GM18505 (cell line): ENCODE data around the gene GRK2.

Source experiments
- ATAC-seq: cut with Tn5 transposase; IDR thresholded peaks from one replicate; pipeline ENCODE4 v1.9.1; 2021; ENCODE audit not compliant: unreplicated experiment
- POLR2A ChIP-seq: IDR thresholded peaks from 4 replicates; pipeline ENCODE4 v1.6.1; 2011; ENCODE audit warnings: borderline replicate concordance; ENCODE audit not compliant: insufficient read depth, insufficient read length; ENCODE audit errors: extremely low read depth

The GRK2 gene

DNA sequence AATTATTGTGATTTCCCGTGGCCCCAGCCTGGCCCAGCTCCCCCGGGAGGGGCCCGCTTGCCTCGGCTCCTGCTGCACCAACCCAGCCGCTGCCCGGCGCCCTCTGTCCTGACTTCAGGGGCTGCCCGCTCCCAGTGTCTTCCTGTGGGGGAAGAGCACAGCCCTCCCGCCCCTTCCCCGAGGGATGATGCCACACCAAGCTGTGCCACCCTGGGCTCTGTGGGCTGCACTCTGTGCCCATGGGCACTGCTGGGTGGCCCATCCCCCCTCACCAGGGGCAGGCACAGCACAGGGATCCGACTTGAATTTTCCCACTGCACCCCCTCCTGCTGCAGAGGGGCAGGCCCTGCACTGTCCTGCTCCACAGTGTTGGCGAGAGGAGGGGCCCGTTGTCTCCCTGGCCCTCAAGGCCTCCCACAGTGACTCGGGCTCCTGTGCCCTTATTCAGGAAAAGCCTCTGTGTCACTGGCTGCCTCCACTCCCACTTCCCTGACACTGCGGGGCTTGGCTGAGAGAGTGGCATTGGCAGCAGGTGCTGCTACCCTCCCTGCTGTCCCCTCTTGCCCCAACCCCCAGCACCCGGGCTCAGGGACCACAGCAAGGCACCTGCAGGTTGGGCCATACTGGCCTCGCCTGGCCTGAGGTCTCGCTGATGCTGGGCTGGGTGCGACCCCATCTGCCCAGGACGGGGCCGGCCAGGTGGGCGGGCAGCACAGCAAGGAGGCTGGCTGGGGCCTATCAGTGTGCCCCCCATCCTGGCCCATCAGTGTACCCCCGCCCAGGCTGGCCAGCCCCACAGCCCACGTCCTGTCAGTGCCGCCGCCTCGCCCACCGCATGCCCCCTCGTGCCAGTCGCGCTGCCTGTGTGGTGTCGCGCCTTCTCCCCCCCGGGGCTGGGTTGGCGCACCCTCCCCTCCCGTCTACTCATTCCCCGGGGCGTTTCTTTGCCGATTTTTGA, 19.5 kb downstream of the GRK2 start:
- TF ChIP-seq POLR2A, result no peak
- no peak for ATAC-seq

DNA sequence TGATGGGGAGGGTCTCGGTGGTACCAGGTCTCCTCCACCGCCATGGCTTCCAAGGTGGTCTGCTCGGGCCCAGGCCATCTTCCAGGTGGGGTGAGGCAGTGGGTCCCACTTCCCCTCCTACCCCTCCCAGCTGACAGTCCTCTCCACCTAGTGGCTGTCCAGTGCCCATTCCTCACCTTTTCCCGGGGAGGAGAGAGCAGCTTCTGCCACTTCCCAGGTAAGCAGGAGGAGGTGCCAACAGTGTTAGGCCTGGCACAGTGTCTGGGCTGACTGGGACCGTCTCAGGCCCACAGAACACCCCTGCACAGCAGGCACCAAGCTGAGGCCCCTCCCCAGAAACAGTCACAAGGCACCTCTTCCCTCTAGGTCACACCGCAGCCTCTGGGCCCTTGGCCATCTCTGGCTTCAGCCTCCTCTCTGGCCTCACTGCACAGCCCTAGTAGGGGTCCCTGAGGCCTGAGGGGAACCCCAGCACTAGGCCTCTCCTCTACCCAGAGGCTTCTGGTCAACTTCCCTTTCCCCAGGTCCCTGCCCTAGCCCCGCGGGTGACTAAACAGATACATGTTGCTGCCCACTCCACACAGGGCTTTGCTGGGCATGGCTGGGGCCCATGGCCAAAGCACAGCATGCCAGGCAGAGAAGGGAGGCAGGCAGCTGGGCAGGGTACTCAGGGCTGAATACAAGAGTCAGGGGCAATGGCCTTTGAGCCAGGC, 20.5 kb downstream of the GRK2 start:
- TF ChIP-seq POLR2A, result no peak
- no peak for ATAC-seq

DNA sequence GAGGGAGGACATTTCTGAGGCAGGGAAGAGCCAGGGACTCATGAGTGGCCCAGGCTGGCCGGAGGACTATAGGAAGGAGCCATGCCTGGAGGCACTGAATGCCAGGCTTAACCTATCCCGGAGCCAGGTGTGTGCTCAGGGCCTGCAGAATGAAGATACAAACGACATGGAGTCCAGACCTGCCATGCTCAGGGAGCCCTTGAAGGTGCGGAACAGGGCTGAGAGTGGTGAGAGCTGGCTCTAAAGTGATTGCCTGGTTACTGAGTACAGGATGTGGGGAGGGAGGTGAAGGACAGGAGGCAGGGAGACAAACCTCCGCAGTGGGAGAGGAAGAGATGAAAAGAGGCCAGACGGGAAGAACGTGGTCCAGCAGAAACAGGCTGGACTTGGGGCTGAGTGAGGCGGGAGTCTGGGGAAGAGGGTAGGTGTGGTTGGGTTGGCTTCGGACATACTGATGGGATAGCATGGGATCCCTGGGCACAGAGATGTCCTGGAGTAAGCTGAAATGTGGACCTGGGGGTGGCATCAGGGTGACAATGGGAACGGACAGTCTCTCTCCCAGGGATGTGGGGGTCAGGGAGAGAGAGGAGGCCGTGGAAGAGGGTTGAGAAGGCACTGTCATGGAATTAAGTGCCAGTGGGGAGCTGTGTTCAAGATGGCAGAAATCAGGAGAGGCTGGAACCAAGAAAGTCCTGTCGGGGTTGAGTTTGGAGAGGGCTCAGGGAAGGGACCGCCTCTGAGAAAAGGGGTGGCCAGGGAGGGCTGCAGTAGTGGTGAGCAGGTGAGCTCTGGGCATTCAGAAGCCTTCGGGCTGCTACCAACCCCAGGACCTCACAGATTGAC, 21.3 kb downstream of the GRK2 start:
- ATAC-seq, result no peak
- TF ChIP-seq POLR2A, result no peak

DNA sequence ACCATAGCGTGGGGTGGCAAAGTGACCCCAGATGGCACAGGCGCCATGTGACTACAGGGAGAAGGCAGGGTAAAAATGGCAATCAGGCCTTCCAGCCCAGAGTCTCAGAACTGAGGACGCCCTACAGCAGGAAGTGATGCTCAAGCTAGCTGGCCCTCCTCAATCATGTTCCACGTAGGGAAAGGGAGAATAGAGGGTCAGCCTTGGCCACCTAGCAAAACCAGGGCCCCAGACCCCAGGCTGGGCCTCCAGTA, 21.9 kb downstream of the GRK2 start:
- TF ChIP-seq POLR2A, result no peak
- ATAC-seq, result peak; percentile 1

DNA sequence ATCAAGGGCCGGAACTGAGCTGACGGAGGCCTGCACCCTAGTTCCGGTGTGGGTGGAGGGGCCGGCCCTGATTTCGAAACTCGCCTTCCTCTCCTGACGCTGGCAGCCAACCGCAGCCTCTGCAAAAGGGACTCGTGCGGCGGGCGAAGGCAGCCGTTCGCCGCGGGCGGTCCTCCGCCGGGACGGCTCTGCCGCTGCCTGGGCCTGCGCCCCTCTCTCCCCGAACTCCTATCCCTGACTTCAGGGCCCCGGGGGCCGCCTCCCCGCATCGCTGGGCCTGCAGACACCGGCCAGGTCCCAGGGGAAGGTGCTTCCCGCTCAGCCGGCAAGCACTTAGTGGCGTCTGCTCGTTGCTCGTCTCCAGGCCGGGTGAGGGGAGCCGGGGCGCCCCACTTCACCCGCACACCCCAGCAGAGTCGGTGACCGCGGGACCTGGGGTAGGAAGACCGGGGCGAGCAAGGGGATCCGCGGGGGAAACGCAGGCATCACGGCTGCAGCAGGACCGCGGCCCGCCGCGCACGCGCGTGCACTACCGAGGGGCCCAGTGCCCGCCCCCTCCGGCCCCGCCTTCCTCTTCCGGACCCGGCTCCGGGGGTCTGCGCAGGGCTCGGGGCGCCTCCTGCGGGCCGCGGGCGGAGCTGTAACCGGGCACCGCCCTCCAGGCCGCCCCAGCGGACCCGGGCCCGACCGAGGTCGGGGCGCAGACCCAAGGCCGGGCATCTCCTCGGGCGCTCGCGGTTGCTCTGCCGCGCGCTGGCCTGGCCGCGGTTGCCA, 22.4 kb downstream of the GRK2 start:
- peak; percentile 96 for TF ChIP-seq POLR2A
- ATAC-seq, result peak; percentile 60

DNA sequence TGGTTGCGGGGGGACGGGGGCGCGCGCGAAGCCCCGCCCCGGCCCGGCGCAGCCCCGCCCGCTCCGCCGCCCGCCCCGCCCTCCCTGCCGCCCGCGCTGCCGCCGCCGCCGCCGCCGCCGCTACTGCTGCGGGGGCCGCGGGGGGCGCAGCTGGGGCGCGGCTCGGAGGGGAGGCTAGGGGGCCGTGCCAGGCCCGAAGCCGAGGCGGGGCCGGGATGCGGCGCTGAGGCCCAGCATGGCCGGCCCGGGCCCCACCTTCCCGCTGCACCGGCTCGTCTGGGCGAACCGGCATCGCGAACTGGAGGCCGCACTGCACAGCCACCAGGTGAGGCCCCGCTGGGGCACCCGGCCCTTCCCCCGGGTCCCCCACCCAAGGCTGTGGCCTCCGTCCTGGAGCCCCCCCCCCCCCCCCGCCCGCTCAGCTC, 23.0 kb downstream of the GRK2 start, which contains the start of gene ANKRD13D:
Gene ANKRD13D (plus strand): TSS at position 78 of the 425 bp plus-strand sequence. CDS start 158 bp downstream, at position 236.
- TF ChIP-seq POLR2A, result no peak
- ATAC-seq, result peak; percentile 48

DNA sequence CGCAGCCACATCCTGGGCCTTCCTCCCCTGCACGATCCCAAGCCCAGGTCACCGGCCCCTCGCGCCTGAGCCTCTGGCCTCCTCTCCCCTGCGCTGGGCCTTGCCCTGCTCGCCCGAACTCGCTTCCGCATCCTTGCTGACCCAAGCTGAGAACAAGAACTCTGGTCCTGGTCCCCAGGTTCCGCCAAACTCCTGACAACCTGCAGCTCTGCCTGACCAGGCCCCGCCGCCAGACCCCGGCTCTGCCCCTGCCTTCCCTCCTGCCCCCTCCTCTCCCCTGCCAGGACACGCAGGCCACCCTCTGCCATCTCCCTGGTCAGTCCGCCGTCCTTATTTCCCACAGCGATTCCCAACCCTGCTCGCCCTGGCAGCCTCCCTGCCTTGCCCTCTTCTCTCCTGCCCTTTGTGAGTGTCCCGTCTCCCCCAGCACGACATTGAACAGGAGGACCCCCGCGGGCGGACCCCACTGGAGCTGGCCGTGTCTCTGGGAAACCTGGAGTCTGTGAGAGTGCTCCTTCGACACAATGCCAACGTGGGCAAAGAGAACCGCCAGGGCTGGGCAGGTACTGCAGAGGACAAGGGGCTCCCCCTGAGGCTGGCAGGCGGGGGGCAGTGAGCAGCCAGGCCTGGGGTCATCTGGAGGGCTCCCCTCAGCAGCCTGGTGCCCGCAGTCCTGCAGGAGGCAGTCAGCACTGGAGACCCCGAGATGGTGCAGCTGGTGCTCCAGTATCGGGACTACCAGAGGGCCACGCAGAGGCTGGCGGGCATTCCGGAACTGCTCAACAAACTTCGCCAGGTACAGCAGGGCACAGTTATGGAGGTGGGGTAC, 23.6 kb downstream of the GRK2 start:
- no peak for TF ChIP-seq POLR2A
- no peak for ATAC-seq

DNA sequence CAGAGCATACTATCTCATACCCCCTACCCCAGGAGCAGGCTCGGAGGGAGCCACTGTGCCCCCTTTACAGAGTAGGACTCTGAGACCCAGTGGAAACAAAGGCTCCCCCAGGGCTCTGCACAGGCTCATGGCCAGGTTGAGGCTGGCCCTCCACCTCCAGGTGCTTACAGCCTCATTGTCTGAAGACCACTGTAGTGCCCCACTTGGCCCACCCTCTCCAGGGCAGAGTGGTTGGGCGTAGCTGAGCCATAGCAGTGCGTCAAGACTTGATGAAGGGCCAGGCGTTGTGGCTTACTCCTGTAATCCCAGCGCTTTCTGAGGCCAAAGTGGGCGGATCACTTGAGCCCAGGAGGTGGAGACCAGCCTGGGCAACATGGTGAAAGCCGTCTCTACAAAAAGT, 24.5 kb downstream of the GRK2 start:
- ATAC-seq, result no peak
- no peak for TF ChIP-seq POLR2A

DNA sequence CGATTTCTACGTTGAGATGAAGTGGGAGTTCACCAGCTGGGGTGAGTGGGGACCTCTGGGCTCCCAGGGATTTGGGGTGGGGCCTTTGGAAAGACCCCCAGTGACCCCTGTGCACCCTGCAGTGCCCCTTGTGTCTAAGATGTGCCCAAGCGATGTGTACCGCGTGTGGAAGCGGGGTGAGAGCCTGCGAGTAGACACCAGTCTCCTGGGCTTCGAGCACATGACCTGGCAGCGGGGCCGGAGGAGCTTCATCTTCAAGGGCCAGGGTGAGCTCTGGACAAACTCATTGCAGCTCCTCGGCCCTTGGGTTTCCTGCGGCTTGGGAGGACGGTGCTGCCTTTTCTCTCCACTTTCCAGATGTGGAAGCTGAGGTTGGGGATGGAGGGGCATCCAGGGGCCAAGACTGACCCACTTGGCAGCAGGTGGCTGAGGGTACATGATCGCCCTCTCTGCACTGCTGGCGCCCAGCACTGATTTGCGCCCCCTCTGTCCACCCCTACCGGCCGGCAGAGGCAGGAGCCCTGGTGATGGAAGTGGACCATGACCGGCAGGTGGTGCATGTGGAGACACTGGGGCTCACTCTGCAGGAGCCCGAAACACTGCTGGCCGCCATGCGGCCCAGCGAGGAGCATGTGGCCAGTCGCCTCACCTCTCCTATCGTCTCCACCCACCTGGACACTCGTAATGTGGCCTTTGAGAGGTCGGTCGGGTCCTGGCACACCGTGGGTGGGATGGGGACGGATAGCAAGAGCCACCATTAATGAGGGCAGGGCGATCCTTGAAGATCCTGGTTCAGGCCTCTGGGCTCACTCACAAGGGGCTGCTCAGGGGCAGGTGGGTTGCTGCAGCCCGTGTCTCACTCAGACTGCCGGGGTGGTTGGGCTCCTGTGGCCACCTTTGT, 25.5 kb downstream of the GRK2 start:
- ATAC-seq, result no peak
- no peak for TF ChIP-seq POLR2A

DNA sequence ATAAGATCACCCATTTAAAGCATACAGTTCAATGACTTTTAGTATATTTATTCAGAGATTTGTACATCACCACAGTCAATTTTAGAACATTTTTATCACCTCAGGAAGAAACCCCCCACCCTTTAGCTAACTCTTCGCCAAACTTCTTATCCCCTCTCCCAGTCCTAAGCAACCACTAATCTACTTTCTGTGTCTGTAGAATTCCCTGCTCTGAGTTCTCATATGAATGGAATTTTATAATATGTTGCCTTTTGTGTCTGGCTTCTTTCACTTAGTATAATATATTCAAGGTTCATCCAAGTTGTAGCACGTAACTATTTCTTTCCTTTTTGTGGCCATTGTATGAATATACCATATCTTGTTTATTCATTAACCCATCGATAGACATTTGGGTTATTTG, 26.4 kb downstream of the GRK2 start:
- ATAC-seq, result no peak

DNA sequence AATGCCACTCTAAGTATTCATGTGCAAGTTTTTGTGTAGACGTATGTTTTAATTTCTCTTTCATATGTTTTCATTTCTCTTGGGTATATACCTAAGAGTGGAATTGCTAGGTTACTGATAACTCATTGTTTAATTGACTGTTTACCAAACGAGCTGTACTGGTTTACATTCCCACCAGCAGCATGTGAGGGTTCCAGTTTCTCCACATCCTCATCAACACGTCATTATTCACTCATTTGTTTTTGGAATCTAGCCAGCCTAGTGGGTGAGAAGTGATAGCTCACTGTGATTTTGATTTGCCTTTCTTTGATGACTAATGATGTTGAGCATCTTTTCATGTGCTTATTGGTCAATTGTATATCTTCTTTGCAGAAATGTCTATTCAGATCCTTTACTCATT, 26.8 kb downstream of the GRK2 start:
- ATAC-seq, result no peak
- TF ChIP-seq POLR2A, result no peak

More for the DNA sequence above, 26.4 kb downstream of the GRK2 start:
- TF ChIP-seq POLR2A, result no peak
